OCI-LY7 (cell line): ENCODE results near the gene GMEB2.

ENCODE experiments used
- EZH2phosphoT487 ChIP-seq: fragments of 200-600 bp; sonication (generic); IDR thresholded peaks from 2 replicates; pipeline ENCODE4 v1.6.1; 2018; ENCODE audit warnings: low read depth, borderline replicate concordance, mild to moderate bottlenecking, mixed run types, antibody characterized with exemption, low read length, moderate library complexity, mixed read lengths
- TF ChIP-seq, protein P1 (sequence below): fragments of 200-600 bp; sonication (generic); conservative IDR thresholded peaks from 2 replicates; pipeline ENCODE4 v1.5.1; 2014; ENCODE audit warnings: mild to moderate bottlenecking, antibody characterized with exemption, low read length, moderate library complexity, mixed read lengths

DNA sequence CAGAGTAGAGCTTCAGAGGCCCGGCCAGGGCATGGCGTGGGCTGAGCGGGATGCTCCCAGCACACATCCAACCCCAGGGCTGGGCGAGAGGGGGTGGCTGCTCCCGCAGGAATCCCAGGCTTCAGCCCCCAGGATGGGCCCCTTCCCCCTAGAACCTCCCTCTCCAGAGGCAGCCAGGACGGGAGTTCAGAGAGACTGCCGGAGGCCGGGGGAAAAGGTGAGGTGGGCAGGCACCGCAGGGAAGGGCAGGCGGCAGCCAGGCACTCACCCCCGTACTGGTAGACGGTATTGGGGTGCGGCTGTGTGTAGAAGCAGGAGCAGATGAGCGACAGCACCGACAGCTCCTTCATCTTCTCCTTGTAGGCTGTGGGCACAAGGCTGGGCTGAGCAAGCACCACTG, 17.0 kb upstream of the GMEB2 start:
- TF ChIP-seq, protein P1, sequence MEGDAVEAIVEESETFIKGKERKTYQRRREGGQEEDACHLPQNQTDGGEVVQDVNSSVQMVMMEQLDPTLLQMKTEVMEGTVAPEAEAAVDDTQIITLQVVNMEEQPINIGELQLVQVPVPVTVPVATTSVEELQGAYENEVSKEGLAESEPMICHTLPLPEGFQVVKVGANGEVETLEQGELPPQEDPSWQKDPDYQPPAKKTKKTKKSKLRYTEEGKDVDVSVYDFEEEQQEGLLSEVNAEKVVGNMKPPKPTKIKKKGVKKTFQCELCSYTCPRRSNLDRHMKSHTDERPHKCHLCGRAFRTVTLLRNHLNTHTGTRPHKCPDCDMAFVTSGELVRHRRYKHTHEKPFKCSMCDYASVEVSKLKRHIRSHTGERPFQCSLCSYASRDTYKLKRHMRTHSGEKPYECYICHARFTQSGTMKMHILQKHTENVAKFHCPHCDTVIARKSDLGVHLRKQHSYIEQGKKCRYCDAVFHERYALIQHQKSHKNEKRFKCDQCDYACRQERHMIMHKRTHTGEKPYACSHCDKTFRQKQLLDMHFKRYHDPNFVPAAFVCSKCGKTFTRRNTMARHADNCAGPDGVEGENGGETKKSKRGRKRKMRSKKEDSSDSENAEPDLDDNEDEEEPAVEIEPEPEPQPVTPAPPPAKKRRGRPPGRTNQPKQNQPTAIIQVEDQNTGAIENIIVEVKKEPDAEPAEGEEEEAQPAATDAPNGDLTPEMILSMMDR = no peak
- TF ChIP-seq EZH2phosphoT487 = no peak
